ENCODE data around the gene GALNT8.
"Not testable (repeated sequence)": the region's sequence is repeated elsewhere in the genome, so short reads cannot be mapped to it uniquely, and the experiment has no call there.

The GALNT8 gene

DNA sequence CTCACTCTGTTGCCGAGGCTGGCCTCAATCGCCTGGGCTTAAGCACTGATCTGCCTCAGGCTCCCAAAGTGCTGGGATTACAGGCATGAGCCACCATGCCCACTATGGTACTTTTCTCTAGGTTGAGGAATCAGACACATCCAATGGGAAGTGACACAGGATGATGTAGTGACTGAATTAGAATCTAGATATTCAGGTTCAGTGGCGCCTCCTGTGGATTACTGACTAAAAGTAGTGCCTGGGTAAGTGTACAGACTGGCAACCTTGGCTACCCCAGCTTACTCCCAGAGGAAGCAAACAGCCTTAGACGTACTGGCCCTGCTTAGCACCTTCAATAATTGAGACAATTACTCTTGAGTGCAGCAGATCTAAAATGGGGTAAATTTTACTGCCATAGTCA lies 22.8 kb downstream of the GALNT8 start:
- DNase-seq (ENCODE audit: low read depth) = no peak

DNA sequence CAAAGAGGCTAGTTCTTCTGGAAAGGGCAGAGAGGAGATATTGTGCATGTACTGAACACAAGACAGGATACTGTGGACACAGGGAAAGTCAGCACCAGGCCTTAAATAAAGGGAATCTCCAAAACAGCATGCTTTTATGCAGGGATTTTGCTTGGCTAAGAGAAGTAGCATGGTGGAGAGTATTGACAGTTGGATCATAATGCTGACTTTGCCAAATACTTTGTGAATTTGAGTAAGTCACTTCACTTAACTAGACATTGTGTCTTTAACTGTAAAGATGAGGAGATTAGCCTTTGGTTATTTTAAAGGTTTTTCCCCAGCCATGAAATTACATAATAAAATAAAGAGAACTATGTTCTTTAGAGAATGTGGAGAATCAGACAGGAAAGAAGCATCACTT lies 24.5 kb downstream of the GALNT8 start:
- no peak for DNase-seq (ENCODE audit: low read depth)

DNA sequence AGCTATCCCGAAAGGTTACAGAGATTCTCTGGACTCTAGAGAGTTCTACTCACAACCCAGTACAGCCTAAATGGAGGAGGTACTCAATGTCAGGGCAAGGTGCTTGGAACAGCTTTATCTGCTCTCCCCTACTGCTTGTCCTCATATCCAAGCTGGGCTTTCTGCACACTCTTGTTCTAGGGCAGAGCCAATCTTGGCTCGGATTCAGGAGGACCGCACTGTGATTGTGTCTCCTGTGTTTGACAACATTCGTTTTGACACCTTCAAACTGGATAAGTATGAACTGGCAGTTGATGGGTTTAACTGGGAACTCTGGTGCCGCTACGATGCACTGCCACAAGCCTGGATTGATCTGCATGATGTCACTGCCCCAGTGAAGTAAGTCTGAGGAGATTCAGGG lies 25.0 kb downstream of the GALNT8 start:
- DNase-seq (ENCODE audit: low read depth) = no peak

DNA sequence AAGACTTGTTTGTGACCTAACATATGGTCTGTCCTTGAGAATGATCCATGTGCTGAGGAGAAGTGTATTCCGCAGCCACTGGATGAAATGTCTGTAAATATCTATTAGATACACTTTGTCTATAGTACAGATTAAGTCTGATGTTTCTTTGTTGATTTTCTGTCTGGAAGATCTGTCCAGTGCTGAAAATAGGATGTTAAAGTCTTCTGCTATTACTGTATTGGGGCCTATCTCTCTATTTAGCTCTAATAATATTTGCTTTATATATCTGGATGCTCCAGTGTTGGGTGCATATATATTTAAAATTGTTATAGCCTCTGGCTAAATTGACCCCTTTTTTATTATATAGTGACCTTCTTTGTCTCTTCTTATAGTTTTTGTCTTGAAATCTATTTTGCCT lies 31.5 kb downstream of the GALNT8 start:
- not testable (repeated sequence) for DNase-seq (ENCODE audit: low read depth)

DNA sequence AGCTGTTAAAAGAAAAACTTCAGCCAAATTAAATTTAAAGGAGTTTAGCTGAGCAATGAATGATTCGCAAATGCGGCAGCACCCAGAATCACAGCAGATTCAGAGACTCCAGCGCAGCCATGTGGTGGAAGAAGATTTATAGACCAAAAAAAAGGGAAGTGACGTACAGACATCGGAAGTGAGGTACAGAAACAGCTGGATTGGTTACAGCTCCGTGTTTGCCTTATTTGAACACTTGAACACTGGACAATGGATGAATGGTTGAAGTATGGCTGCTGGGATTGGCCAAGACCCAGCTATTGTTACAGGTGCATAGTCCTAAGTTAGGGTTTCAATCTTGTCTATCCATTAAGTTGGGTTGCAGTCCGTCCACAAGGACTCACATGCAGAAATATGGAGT lies 42.6 kb downstream of the GALNT8 start:
- DNase-seq (ENCODE audit: low read depth) = no peak

DNA sequence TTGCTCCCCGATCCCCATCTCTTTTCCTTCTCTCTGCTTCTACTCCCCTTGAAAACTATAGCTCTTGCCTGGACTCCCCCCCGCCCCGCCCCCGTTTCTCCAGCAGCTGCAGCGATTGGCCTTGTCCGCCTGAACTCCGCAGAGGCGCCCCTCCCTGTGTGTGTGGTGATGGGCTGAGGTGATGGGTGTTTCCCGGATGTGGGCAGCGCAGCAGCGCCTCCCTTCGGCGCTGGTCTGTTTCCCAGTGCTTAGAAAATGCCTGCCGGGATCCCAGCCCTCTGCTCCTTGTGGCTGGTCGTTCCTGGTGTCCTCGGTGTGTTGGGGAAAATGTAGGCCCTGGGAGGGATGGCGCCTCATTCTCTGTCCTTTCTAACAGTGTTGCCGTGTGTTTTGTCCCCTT lies 43.3 kb downstream of the GALNT8 start:
- no peak for DNase-seq (ENCODE audit: low read depth)

DNA sequence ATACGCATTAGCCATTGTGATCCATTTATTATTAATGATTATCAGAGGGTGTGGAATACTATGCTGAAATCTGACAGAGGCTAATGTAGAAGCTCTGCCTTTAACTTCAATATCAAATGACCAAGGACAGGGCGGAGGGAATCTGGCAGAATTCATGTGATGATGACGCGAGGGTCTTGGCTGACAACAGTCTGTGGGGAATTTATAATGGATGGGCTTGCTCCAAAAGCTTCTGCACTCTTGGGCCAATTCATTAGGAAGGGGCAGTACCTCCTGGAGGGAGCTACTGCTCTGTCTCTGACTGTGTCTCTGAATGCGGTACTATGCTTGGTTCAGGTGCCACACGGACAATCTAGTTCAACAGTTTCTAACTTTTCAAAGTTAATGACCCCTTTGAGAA lies 46.2 kb downstream of the GALNT8 start:
- DNase-seq (ENCODE audit: low read depth) = no peak

DNA sequence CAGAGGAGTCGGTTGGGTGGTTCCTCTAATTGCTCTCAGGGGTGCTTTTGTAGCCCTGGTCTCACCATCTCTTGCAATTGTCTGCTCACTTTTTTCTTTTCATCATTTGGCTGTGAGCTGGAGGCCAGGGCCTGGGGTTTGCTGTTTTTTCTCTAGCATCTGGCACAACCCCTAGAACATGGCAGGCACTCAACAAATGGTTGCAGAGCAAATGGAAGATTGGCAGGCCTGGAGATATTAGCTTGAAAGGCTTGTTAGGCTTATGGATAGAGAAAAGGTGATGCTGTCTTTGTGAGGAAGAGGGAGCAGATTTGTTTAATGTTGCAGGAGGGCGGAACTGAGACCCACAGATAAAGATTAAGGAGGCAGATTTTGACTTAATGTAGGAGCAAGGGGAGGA lies 47.0 kb downstream of the GALNT8 start:
- DNase-seq (ENCODE audit: low read depth) = no peak

DNA sequence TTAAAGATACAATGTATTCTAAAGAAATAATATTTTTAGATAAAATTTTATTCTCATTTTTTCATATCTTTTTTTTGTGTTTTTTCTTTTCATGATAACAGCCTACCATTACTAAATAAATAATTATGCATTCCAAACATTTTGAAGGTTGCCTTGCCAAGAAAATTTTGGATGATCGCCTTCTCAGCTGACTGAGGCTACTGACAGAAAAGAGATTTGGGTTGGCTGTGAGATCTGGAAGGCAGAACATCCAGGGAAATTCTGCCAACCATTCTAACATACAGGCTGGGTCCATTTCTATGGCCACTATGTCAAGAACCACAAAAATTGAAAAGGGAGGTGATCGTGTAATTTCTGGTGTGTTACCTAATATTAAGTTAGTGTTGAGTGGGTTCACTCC lies 48.1 kb downstream of the GALNT8 start:
- no peak for DNase-seq (ENCODE audit: low read depth)

DNA sequence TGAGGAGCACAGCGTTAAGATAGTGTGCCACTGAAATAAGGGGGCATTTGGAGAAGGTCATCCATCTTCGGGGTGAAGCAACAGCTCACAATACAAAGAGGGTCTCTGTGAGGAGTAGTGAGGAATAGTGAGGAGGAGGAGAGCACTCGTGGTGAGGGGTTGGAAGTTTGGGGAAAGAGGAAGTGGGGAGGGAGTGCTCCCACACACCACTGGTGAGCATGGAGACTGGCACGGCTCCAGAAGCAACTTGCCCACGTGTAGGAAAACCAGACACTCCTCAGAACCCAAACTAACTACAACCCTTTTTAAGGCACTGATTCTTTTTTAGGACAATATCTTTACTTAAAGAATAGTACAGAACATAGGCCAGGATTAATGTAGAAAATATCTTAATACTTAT lies 48.9 kb downstream of the GALNT8 start:
- no peak for DNase-seq (ENCODE audit: low read depth)

DNA sequence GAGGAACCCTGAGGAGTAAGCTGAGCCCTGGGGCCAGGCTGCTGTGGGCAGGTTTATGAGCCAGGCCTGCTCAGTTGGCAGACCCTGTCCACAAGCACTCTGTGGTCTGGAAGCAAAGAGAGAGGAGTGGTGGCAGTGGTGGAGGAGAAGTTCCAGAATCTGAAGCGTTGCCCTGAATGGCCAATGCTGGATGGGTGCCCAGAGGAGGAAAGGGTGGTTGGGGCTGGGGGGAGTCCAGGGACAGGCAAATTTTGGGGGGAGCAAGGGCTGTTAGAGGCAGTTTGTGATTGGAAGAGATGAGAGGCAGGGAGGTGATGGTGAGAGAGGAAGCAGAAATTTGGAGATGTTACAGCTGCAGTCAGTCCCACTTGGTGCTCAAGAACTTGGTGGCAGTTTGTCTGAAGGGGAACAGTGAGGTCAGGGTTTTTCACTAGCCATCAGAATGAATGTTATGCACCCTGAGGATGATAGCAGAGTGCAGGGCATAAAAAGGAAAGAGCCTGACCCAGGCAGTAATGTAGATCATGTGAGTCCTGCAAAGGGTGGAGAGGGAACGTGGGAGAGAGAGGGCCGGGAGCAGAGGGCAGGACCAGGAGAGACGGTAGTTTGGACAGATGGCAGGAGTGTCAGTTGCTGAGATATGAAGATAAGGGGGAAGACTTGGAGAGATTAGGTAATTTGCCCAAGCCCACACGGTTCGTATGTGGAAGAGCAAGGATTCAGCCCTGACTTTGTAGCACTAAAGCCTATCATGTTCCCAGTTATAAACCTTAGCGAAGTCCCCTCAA lies 51.2 kb downstream of the GALNT8 start:
- DNase-seq (ENCODE audit: low read depth) = no peak

DNA sequence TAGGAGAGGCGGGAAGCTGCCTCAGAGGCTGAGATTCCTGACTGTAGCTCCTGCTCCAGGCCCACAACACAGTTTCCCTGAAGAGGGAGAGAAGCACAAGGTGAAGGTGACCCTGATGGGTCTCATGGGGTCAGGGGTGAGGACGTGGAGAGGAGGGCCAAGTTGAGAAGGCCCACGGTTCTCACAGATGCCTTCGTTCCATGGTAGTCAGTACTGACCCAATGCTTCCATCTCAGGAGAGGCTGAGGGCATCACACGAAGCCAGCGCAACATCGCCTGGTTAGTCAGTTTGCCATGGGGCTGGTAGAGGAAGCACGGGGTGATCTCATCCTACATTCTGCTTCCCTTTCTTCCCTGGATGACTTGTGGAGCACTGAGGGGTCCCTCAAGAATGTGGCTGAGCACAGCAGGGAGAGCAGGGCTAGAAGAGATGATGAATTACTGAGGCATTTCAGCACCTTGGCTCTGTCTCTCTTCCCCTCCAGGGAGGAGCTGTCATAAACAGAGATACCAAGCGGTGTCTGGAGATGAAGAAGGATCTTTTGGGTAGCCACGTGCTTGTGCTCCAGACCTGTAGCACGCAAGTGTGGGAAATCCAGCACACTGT lies 51.9 kb downstream of the GALNT8 start:
- no peak for DNase-seq (ENCODE audit: low read depth)

DNA sequence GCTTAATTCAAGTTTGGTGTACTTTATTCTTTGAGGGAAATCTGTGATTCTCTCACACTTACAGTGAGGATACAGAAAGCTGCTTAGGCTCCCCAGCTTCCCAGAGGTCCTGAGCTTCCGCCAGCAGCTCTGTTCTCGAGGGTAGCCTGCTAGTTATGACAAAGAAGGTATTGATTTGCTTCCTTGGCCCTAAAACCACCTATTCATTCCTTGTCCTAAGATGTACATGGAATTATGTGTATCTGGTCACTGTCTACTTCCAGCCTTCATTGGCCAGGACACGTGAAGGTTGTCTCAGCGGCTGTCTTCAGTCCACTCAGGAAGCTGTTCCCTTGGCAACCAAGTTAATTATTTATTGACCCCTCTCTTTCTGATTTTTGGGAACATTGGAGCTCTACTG lies 55.7 kb downstream of the GALNT8 start:
- no peak for DNase-seq (ENCODE audit: low read depth)

DNA sequence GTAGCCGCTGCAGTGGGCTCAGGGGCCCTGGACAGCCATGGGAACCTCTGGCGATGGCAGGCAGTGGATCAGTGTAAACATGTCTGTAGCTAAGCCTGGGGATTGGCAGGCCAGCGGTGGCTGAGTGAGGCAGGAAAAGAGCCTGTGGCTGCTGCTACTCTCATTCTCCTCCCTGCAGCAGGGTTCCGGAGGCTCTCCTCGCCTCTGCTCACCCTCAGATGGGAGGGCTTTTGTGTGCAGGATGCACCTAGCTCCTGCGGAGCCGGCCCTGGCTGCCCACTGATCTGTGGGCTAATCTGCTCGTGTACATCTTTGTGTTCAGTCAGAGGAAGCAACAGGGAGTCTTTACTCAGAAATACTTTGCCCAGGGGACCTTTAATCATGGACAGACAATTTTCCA lies 59.5 kb downstream of the GALNT8 start:
- DNase-seq (ENCODE audit: low read depth) = no peak

DNA sequence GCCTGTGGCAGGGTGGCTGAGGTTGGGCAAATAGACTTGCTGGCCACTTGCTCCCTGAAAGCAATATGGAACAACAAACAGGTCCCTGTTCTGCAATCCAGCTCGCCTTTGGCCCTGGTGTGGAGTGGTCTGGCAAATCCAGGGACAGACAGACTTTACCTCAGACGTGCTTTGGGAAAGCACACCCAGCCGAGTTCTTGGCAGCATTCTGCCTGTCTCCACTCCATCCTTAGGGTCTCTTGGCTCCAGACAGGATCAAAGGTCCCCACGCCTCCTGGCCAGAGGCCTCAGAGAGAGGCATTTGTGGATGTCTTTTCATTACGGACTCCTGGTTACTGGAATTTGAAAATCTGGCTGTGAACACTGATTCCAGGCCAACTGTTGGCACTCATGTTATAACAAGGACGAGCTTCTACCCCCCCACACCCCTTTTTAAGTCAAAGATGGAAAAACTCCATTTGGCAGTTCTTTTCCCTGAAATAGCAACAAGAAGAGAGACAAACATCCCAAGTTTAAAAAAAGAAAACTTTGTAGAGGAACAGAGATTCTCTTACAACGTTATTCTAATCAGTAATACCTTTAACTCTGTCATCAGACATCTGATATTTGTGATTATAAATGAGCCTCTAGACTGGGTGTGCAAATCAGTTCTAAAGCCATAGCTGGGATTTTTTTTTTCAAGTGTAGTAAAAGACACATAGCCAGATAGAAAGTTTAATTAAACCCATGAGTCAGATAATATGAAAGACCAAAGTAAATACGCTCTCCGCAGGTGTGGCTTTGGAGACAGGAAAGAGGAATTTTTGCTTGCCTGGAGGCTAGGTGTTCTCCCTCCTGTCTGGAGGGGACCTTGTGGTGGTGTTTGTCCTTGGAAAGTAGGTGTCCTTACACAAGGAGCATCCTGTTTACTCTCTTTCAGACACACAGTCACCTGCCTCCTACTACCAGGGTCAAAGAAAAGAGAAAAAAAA lies 60.7 kb downstream of the GALNT8 start:
- DNase-seq (ENCODE audit: low read depth) = no peak

DNA sequence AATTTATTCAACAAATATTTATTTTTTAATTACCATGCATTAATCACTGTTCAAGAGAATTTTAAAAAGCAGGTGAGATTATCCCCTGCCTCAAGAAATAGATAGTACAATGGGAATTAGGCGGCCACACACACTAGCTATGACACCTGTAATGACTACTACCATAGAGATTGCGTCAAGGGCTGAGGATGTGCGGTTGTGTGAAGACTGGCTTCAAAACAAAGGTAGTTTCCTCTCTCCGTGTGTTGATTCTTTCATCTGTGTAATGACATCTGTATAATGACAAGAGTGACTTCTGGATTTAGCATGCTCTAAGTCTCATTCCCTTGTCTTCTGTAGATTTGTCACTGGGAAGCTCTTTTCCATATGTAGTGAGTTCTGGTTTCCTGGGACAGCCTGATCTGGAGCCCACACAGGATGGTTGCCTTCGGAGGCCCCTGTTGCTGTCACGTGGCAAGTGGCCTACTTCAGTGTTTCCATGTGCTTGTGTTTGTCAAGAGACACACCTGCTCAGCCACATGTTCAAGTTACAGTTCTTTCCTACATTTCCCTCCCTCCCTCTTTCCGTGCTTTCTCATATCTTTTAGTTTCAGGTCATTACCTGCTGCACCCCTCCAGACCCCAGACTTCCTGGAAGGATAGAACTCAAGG lies 64.3 kb downstream of the GALNT8 start:
- no peak for DNase-seq (ENCODE audit: low read depth)

DNA sequence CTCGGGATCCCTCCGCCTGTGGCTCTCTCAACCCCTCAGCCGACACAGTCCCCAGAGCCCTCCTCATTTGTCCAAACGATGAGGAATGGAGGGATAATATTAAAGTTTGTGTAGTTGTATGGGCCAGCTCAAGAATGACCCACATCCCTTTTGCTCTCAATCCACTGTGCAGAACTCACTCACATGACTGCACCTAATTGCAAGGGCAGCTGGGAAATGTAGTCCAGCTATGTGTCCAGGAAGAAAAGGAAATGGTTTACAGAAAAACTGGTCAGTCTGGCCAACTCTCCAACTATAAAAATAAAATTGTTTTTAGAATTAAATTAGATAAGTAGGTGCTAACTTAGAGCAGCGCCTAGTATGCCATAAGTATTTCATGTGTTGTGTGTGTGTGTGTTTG lies 66.6 kb downstream of the GALNT8 start:
- DNase-seq (ENCODE audit: low read depth) = no peak

DNA sequence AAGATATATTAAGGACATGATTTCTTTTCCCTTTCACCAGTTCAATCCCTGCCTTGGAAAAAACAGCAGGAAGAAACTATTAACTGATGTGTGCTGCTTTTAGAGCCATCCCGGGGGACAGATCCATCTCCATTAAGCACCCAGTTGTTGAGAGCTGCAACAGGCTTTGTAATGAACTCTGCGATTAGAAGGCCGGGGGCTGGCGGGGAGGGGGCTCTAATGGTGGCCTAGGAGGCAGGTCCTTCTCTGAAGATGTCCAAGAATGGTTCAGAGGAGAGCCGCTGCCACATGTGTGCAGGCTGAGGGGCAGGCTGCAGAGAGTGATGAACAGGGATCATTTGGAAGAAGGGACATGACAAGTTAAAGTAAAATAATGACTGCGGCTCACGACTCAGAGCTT lies 67.8 kb downstream of the GALNT8 start:
- DNase-seq (ENCODE audit: low read depth) = no peak

DNA sequence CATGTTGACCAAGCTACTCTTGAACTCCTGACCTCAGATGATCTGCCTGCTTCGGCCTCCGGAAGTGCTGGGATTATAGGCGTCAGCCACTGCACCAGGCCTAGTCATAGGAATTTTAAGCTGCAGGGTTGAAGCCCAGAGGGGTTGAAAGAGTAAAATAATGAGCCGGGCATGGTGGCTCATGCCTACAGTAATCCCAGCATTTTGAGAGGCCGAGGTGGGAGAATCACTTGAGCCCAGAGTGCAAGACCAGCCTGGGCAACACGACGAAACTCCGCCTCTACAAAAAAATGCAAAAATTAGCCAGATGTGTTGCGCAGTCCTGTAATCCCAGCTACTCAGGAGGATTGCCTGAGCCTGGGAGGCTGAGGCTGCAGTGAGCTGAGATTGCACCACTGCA lies 69.6 kb downstream of the GALNT8 start:
- DNase-seq (ENCODE audit: low read depth) = no peak

DNA sequence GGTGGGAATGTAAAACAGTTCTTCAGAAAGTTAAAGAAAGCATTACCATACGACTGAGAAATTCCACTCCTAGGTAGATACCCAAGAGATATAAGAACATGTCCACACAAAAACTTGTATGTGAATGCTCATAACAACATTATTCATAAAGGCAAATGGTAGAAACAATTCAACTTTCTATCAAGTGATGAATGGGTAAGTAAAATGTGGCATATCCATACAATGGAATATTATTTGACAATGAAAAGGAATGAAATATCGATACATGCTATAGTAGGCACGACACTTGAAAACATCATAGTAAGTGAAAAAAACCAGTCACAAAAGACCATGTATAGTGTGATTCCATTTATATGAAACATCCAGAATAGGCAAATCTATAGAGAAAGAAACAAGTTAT lies 71.3 kb downstream of the GALNT8 start:
- DNase-seq (ENCODE audit: low read depth) = no peak

DNA sequence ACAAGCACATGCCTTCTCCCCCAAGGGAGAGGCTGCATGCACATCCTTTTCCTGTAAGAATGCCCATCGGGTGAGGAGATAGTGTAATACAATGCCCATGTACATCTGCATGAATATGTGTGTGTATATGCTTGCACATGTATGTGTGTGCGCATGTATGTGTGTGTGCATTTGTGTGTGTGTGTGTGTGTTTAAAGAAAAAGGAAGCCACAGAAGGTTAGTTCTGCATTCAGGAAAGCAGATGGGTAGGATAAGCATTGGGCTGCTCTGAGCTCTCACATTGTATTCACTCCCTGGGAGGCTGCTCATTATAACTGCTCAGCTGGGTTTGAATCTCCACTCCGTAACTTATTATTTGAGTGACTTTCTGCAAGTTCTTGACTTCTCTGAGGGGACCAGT lies 74.3 kb downstream of the GALNT8 start:
- no peak for DNase-seq (ENCODE audit: low read depth)

DNA sequence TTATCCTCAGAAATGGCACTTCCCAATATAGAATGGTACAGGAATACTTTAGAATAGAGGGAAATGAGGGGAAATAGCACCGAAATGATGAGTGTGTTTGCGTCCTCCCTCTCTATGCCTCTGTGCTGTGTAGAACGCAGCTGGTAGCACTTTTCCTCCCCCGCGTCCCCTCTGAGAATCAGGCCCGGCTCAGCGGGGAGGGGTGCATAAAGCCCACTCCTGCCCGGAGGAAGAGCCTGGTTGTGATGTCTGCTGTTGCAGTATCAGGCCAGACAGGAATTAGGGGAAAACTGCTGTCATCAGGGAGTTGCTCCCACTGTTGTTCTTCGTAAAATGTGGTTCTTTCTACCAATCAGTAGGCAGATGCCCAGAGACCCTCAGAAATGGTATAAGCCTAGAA lies 76.0 kb downstream of the GALNT8 start:
- no peak for DNase-seq (ENCODE audit: low read depth)

All from GM04504 (cell line).